Measurements from ENCODE around the gene PRDM16.

GRCh38 chr1:3356827-3357460 is 287.9 kb downstream of the PRDM16 start:
- TF ChIP-seq CTCF (IDR thresholded peaks at IDR 0.05), result no peak
- no peak for TF ChIP-seq POLR2A (IDR thresholded peaks at IDR 0.05)
